Measurements from ENCODE around the gene LDLRAD2.
A peak's percentile ranks its signal among the peaks of the same experiment; 100 is the strongest.

Gene LDLRAD2

GRCh38 chr1:21845646-21846641 is 33.9 kb downstream of the LDLRAD2 start:
- no peak for DNase-seq

- no peak for DNase-seq
Observed at GRCh38 chr1:21847223-21848205, 35.4 kb downstream of the LDLRAD2 start.

GRCh38 chr1:21848524-21849174 is 36.6 kb downstream of the LDLRAD2 start:
- no peak for DNase-seq

GRCh38 chr1:21849909-21850576 is 38.0 kb downstream of the LDLRAD2 start:
- no peak for DNase-seq

GRCh38 chr1:21851430-21852250 is 39.6 kb downstream of the LDLRAD2 start:
- DNase-seq: no peak

- DNase-seq: no peak
Observed at GRCh38 chr1:21852282-21853130, 40.4 kb downstream of the LDLRAD2 start.

GRCh38 chr1:21853131-21853427 is 41.0 kb downstream of the LDLRAD2 start:
- DNase-seq: no peak

GRCh38 chr1:21854090-21854750 is 42.2 kb downstream of the LDLRAD2 start:
- DNase-seq: no peak

- no peak for DNase-seq
Observed at GRCh38 chr1:21854751-21855131, 42.7 kb downstream of the LDLRAD2 start.

GRCh38 chr1:21855257-21856096 is 43.4 kb downstream of the LDLRAD2 start:
- DNase-seq: no peak

- no peak for DNase-seq
Observed at GRCh38 chr1:21857142-21857839, 45.2 kb downstream of the LDLRAD2 start.

- no peak for DNase-seq
Observed at GRCh38 chr1:21857840-21858670, 46.0 kb downstream of the LDLRAD2 start.

GRCh38 chr1:21859669-21860179 is 47.7 kb downstream of the LDLRAD2 start:
- DNase-seq: no peak

GRCh38 chr1:21860971-21861370 is 48.9 kb downstream of the LDLRAD2 start:
- no peak for DNase-seq

- peak; percentile 78 for DNase-seq
Observed at GRCh38 chr1:21861602-21862429, 49.8 kb downstream of the LDLRAD2 start.

- DNase-seq: no peak
Observed at GRCh38 chr1:21863981-21864380, 51.9 kb downstream of the LDLRAD2 start.

Measured in T1000 (cell line).